Measurements from ENCODE around the gene GNAT2.

DNA sequence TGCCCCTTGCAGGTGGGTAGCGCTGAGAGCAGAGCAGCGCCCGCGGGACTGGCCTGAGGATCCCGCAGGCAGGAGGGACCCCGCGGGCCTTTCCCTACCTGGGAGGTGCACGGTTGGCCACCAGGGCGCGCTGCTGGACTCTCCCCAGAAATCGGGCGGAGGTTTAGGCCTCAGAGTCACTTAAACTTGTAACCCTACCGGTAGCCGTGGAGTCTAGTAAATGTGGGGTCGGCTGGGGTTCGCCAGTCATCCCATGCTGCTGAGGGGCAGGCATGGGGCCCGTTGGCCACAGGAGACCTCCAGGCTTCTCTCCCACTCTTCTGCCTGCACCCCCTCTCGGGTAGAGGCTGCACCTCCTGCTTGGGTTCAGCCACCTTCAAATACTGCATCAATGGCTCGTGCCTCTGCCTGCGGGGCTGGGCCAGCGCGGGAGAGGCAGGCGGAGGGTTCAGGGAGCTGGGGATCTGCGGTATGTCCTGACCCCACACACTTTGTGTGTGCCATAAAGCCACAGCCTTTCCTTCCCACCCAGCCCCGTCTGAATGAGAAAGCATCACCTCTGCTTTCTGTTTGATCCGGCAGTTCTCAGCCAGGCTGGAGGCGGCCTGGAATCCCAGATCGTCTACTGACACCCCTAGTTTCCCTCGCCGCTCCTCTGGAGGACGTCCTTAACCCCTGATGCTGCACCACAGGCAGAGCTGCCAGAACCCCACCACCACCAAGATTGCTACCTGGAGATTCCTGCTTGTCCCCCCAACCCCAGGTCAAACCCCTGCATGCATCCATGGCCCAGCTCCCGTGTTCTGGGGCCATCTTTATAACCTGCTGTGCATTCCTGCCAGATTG, 24.2 kb upstream of the GNAT2 start:
- TF ChIP-seq, protein P1, sequence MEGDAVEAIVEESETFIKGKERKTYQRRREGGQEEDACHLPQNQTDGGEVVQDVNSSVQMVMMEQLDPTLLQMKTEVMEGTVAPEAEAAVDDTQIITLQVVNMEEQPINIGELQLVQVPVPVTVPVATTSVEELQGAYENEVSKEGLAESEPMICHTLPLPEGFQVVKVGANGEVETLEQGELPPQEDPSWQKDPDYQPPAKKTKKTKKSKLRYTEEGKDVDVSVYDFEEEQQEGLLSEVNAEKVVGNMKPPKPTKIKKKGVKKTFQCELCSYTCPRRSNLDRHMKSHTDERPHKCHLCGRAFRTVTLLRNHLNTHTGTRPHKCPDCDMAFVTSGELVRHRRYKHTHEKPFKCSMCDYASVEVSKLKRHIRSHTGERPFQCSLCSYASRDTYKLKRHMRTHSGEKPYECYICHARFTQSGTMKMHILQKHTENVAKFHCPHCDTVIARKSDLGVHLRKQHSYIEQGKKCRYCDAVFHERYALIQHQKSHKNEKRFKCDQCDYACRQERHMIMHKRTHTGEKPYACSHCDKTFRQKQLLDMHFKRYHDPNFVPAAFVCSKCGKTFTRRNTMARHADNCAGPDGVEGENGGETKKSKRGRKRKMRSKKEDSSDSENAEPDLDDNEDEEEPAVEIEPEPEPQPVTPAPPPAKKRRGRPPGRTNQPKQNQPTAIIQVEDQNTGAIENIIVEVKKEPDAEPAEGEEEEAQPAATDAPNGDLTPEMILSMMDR (conservative IDR thresholded peaks at IDR 0.05 in 1 of 2, IDR thresholded peaks at IDR 0.05 in 1 of 2; ENCODE audit: low read depth in 1 of 2, low read length in 2 of 2), result peak; percentile 74 to 85
- TF ChIP-seq EZH2 (IDR thresholded peaks at IDR 0.05; ENCODE audit: low read length, missing control alignments), result no peak
